GM18498 (cell line): ENCODE data around the gene PCGF2.
"Not testable (repeated sequence)": the region's sequence is repeated elsewhere in the genome, so short reads cannot be mapped to it uniquely, and the experiment has no call there.

Source experiments
- ATAC-seq: cut with Tn5 transposase; IDR thresholded peaks from one replicate; pipeline ENCODE4 v1.9.1; 2021; ENCODE audit warnings: mild to moderate bottlenecking, moderate library complexity; ENCODE audit not compliant: unreplicated experiment

The PCGF2 gene

DNA sequence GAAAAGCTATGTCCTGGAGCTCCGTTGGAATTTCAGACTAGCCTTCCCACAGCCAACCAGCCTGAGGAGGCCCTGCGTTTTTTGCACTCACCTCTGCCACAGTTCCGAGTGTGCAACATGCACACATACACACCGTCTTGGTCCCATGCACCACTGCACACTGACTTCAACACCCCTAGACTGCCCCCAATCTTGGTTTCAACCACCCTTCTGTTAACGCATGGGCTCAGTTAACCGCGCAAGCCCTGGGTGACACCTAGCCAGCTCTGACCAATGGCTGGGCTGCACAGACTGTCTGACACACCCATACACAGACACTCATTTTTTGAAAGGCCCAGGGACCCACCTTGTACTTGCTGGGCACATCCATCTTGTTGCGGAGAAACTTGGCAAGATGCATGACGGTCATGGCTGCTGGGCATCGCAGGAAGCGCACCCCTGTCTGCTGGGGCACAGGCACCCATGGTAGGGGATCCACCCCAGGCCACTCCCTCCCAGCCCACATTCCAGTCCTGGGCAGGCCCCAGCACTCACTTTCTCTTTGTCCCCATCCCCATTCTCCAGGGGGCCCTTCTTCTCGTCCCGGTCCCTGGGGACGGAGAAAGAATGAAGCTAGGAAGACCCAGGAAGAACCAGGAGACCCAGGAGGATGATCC lies 10.0 kb downstream of the PCGF2 start:
- ATAC-seq = no peak

DNA sequence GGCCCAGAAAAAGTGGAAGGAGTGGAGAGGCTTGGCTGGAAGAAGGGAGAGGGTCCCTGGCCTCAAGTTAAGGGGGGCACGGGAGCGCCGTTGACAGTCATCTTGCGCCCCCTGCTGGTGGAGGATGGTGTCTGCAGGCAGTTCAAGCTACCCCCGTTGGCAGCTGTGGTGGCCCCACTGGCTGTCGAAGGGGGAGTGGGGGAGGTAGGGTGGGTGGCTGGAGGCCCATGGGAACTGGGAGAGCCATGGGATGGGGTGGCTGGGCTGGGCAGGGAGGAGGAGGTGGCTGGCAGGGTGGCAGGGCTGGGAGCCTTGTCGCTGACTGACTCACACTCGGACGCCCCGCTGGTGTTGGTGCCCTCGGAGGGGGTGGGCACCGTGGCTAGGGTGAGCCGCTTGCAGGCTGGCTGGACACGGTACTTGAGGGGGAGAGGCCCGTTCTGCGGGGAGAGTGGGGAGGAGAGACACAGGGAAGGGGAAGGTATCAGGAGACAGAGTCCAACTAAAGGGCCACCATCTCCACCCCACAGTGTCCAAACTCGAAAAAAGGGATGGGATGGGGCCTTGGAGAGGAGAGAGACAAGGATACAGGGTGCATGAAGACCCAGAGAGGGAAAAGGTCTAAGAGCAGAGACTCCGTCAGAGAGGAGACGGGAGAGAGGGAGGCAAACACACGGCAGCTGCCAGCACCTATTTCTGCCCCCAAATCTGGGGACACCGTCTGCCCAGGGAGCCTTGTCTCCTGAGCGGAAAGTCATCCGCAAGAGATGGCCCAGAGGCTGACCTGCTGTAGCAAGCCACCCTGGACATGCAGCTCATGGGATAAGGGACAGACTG lies 12.8 kb downstream of the PCGF2 start:
- ATAC-seq = no peak

DNA sequence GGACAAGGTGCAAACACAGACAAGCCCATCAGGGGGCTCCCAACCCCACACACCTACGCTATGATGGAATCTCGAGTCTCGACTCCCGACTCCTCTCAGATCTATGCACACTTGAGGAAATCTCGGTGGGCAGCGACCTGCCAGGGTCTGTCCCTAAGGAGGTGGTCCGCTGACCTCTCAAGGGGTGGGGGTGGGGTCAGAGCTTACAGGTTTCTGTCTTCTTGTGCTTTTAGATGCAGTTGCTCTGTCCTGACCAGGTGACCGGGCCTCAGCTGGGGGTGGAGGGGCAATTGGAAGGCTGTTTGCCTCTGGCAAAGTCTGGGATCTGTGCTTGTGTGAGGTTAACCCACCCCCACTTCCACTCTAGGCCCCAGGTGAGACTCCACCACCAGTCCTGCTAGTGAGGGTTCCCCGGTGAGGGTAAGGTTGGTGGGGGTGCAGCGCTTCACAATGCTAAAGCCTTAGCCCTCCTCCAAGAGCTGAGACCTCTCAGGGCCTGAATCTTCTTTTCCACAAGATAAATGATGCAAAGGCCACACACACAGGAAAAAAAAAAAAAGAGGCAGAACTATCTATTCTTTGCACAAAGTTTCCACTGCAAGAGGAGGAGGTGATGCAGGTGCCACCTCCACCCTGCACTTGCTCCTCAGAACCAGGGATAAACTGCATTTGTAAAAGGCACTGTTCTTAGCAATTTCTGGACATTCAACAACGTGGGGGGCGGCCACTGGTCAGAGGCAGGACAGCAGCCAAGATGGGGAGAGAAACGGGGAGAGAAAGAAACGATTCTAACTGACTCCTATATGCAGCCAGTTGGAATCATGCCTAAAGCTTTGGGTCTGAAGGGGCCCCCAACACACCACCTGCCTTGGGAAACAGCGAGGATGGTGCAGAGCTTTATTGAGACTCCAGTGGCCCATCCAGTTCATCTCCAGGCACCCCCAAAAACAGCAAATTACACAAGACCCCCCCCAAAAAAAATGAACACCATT lies 13.9 kb downstream of the PCGF2 start:
- no peak for ATAC-seq

DNA sequence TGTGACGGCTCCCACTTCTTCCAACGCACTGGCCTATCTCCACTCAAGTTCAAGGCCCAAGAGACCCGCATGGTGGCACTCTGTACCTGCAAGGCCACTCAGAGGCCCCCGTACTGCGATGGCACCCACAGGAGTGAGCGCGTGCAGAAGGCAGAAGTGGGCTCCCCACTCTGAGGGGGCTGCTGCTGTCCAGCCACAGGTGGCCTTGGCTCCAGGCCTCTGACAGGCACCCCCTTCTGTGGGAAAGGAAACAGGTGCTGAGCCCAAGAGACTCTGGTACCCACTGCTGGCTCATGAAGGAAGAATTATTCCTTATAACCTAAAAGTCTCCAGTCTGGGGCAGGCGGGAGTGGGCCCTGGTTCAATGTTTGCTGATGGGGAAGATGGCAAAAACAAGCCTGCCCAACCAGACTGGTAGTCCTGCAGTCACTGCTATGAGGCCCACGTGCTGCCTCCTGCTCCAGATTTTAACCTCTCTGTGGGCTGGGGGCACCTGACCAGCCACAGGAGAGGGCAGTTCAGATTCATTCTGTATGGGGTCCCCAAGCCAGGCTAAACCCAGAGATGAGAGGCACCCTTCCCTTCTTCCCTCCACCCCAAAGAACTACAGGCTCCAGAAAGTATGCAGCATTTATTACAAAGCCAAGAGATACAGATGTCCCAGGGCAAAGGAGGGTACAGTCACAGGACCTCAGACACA lies 14.7 kb downstream of the PCGF2 start:
- ATAC-seq = no peak

DNA sequence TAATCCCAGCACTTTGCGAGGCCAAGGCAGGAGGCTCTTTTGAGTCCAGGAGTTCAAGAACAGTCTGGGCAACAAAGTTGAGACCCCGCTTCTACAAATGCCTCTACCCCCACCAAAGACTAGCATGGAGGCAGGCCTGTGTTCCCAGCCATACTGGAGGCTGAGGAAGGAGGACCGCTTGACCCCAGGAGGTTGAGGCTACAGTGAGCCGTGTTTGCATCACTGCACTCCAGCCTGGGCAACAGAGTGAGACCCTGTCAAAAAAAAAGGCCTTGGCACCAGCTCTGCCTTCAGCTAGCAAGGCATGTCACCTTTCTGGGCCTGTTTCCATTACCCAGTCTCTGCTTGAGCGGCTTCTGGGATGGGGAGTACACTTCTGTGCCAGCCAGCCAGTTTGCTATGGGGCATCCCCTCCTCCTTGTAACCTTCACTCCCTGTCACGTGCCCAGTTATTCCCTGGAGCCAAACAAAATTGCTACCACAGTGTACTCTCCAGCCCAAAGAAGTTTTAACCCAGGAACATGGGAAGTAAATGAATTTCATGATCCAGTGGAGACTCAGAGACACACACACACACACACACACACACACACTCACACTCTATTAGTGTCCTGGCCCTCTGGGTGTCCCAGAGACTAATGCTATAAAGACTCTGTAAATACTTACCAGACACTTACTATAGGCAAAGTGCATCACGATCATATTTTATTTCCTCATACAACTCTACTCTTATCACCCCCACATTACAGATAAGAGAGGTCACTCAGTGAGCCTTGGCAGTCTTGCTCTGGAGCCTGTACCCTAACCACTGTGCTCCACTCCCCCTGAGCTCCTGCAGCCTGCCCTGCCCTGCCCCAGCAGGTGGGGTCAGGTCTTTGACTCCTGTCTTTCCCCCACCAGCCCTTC lies 15.5 kb downstream of the PCGF2 start:
- ATAC-seq = no peak

DNA sequence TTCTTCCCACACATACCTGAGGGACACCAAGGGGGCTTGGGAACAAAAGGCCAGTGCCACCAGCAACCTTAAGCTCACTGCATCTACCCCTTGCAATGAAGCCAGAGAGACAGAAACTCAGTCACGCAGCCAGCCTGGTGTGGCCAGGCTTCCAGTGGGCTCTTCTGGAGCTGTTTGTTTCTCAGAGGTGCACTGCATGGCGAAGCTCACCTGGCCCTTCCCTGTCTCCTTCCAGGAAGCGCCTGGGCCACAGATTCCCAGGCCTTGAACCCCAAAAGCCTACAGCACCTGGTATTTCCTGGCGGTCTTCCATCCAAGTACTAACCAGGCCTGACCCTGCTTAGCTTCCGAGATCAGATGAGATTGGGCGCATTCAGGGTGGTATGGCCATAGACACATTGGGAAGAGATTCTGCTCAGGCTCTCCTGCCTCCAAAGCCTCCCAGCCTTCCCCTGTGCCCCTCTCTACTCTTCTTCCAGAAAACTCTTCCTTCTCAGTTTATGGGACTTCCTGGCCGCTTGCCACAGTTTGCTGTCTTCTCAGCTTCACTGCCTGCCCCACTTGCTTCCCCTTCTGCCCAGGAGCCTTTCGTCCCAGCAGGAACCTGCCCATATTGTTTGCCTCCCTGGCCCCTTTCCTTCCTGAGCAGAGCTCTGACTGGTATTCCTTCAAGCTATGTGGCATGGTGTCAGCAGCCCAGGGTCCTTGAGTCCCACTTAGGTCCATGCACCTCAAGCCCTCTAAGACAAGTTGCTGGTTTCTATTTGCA lies 16.4 kb downstream of the PCGF2 start:
- ATAC-seq = no peak

DNA sequence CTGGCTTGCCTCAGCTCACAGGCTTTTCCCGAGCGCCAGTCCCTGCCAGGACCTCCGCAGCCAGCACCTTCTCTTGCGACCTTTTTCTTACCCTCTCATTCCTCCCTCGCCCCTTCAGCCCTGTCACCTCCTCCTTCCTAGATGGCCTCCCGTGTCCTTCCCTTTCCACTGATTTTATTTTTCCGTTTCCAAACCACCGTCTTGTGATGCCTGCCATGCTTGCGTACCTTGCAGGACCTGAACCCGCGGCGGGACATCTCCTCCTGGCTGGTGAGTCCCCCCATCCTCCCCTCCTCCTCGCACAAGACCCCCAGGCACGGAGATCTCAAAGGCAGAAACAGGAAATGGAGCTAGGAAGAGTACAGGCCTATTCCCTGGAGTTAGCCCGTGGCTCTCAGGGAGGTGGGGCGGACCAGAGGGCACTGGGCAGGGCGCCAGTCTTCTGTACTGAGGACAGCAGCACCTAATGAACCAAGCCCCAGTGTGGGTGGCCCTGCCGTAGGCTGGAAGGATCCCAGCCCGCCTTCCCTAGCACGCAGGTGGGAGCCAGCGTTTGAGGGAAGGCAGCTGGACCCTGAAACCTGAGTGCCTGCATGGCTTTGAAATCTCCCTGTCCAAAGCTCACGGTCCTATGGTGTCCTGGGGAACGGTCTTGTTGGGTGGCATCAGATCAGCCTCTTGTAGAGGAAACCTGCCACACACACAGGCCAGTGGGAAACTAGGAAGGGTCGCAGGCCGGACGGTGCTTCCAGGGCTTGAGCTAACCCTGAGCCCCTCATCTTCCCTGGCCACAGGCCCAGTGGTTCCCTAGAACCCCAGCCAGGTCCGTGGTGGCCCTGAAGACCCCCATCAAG lies 17.4 kb downstream of the PCGF2 start:
- ATAC-seq = no peak

DNA sequence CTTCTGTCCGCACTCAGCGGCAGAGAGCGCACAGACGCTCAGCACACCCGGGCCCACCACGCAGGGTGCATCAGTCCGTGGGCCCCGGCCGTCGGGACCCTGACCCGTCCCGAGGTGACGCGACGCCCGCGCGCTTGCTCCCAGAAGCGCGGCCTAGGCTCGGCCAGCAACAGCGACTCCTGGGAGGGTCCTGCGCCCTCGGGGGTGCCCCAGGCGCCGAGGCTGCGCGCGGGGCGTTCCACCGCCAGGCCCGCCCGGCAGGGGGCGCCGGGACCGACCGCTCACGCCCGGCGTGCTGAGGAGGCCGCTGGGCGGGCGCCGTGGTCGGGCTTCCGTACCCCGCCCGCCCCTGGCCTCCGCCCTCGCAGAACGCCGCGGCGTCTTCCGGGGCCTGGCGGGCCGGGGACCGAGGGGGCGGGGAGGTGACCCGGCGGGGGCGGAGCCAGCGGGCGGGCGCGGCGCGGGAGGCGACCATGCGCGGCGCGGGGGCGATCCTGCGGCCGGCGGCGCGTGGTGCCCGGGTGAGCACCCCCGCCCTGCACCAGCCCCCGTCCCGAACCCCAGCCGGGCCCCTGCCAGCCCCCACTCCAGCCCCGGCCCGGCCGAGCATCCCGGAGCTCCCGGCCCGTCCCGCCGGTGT lies 18.1 kb downstream of the PCGF2 start, which contains the start of gene CISD3:
Gene CISD3, plus strand, starts transcription at position 456 of the 640 bp plus-strand sequence. Its CDS starts 18 bp downstream, at position 474.
- ATAC-seq = peak; percentile 87

DNA sequence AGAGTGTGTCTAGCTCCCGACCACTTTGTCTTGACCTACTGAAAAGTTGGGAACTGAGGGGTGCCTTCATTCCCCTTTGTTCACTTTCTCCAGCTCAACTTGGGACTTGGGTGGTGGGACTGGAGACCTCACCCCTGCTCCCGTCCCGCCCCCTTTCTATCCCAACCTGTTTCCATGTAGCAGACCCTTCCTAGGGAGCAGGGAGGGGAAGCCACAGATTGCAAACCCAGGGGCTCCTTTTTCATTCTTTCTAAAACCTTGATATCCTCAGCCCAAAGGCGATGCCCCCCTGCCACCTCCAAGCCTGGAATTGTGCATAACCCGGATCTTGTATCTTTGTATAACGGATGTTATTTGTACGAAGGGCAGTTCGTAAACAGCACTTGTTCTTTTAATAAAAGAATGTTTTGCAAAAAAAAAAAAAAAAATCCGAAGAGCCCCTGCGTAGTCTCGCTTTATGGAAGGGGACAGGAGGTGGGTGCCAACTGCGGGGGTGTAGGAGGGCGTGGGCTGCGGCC lies 18.7 kb downstream of the PCGF2 start:
- no peak for ATAC-seq

DNA sequence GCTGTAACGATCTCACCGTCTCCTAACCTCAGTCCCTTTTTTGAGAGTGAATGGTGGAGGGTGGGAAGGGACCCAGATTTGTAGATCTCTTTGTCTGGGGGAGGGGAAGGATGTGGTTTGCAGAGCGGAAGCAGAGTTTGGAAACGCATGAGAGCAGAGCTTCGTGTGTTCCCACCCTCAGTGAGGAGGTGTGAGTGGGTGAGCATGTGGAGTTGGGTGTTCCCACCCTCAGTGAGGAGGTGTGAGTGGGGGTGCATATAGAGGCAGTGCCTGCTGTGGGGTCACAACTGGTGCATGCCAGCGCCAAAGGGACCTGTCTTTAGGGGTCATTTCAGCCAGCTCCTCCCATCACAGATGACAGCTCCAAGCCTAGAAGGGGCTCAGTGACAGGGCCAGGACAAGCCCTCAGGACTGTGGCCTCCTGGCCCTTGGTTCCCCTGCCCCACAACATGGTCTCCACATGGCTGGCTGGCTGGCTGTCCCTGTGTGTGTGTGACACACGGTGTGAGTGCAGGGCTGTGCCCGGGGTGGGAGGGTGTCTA lies 19.8 kb downstream of the PCGF2 start:
- no peak for ATAC-seq

DNA sequence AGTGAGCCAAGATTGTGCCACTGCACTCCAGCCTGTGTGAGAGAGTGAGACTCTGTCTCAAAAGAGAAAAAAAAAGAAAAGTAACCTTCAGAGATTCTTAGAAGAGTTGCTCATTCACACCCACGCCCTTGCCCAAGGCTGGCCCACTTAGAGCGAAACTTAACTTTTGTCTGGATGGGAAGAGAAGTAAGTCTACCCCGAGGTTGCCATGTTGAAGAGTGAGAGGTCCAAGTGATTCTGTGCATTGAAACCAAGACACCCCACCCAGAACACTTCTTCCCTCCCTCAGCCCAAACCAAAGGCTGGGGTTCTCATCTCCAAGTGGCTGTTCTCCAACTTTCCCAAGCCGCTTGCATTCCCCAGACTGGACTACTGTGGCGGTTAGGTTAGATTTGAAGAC lies 20.4 kb downstream of the PCGF2 start:
- ATAC-seq = no peak

DNA sequence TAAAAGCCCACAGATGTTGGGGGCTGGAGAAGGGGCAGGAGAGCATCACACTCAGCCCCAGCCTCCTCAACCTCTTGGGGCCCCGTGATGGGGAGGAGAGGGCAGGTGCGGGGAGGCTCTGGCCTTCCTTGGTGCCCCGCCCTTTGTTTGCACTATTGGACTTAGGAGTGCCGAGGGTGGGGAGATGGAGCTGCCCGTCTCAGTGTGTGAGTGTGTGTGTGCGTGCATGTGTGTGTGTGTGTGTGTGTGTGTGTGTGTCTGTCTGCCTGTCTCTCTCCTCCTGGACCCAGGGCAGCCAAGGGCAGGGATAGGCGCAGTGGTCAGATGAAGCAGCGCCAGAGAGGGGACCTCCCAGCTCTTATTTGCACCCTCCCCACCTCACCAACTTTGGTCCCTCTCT lies 22.0 kb downstream of the PCGF2 start:
- ATAC-seq = not testable (repeated sequence)

DNA sequence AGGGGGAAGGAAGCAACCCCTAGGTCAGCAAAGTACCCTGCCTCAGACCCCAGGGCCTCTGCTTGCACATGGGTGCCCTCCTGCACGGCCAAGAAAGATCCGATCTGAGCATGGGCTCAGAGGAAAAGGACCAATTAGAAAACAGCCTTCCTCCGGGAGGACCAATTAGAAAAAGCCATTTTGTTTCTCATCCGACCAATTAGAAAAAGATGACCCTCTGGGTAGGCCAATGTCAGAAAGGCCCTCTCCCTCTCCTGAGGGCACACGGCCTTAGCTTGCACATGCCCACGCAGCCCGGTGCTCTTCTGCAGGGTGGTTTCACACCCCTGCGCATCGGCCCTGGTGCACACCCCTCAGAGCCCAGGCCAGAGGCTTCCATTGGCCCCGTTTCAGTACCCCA lies 23.1 kb downstream of the PCGF2 start:
- no peak for ATAC-seq

DNA sequence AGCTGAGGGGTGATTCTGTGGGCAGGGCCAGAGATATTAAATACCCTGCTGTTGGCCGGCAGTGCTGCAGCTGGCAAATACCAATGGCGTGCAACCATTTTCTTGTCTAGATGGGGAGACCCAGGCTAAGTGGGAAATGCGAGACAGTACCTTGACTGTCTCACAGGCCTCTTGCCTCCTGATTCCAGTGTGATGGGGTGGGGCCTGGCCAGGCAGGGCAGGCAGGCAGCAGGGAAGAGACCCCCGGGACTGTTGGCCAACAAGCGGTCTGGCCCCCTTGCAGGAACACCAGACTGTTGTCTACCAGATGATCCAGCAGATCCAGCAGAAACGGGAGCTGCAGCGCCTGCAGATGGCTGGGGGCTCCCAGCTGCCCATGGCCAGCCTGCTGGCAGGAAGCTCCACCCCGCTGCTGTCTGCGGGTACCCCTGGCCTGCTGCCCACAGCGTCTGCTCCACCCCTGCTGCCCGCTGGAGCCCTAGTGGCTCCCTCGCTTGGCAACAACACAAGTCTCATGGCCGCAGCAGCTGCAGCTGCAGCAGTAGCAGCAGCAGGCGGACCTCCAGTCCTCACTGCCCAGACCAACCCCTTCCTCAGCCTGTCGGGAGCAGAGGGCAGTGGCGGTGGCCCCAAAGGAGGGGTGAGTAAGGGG lies 23.7 kb downstream of the PCGF2 start:
- ATAC-seq = no peak

DNA sequence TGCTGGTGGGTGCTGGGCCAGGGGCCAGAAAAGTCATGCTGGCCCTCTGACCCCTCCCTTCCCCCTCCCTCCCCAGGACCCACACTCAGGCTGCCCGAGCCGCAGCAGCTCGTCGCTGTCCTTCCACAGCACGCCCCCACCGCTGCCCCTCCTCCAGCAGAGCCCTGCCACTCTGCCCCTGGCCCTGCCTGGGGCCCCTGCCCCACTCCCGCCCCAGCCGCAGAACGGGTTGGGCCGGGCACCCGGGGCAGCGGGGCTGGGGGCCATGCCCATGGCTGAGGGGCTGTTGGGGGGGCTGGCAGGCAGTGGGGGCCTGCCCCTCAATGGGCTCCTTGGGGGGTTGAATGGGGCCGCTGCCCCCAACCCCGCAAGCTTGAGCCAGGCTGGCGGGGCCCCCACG lies 26.3 kb downstream of the PCGF2 start:
- ATAC-seq = no peak

DNA sequence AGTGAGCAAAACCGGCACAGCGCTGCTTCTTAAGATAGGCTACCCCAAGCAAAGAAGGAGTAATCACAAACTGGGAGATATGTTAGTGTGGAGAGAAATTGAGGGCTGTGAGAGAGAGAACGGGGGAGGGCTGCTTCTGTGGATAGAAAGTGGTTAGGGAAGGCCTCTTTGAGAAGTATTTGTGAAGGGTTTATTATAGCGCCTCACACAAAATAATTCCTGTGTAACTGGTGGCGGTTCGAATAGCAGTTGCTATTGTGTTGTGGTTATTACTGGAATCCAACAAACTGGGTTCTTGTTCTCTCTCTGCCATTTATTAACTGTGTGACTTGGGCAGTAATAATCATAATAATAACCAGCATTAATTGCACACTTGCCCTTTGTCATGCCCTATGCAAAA lies 27.2 kb downstream of the PCGF2 start:
- ATAC-seq = no peak
